Naive thymus-derived CD4-positive, alpha-beta T cell (primary cell): ENCODE measurements around the gene MEOX1. TPM values are rescaled to one million over a fixed set of nuclear protein-coding genes. Genes with fewer than 3 reads are reported as not detected.

Experiments used
- ATAC-seq: fragments of 150-1000 bp; cut with Tn5 transposase; 2 replicates; pipeline ENCODE4 v1.10.0; 2021; ENCODE audit warnings: mild to moderate bottlenecking, moderate library complexity
- CTCF ChIA-PET: fragments of 350-600 bp; sonication (Branson Sonifier 250); formaldehyde crosslinking; loops from one replicate; lab custom pipeline; 2021; ENCODE audit warnings: antibody characterized with exemption; lab: Charles Lee
- POLR2A ChIA-PET: fragments of 350-600 bp; sonication (Branson Sonifier 250); formaldehyde crosslinking; loops from one replicate; lab custom pipeline; 2021; ENCODE audit warnings: antibody characterized with exemption, inconsistent platforms; lab: Charles Lee
- DNase-seq, 9 donors: peaks; one replicate each; pipeline versions ENCODE4 v3.0.0 to v3.0.0-alpha.2; 2020 to 2022; ENCODE audit warnings: mixed read lengths in 1 of 9
- H3K27ac ChIP-seq: one replicate; pipeline ENCODE4 v1.7.0; 2013; ENCODE audit warnings: mild to moderate bottlenecking, low read depth, low read length, moderate library complexity
- H3K27me3 ChIP-seq, 2 donors: one replicate each; pipeline ENCODE4 v1.7.0; 2013; ENCODE audit warnings: low read length in 2 of 2, mild to moderate bottlenecking in 2 of 2, moderate library complexity in 2 of 2; ENCODE audit not compliant: control insufficient read depth in 2 of 2, insufficient read depth in 2 of 2
- H3K36me3 ChIP-seq, 3 experiments: 1 replicate in 2 of 3; 2 replicates in 1 of 3; pipeline ENCODE4 v1.7.0; 2013; ENCODE audit warnings: low read length in 3 of 3, mild to moderate bottlenecking in 3 of 3, moderate library complexity in 1 of 3; ENCODE audit not compliant: insufficient read depth in 3 of 3, control insufficient read depth in 2 of 3
- H3K4me1 ChIP-seq, 2 donors: one replicate each; pipeline ENCODE4 v1.7.0; 2013; ENCODE audit warnings: low read length in 2 of 2, mild to moderate bottlenecking in 2 of 2, moderate library complexity in 1 of 2; ENCODE audit not compliant: control insufficient read depth in 2 of 2, insufficient read depth in 2 of 2
- H3K4me3 ChIP-seq: 2 replicates; pipeline ENCODE4 v1.7.0; 2013; ENCODE audit warnings: mild to moderate bottlenecking, low read length
- H3K9me3 ChIP-seq, 3 experiments: 1 replicate in 2 of 3; 2 replicates in 1 of 3; pipeline ENCODE4 v1.7.0; 2013; ENCODE audit warnings: low read length in 3 of 3; ENCODE audit not compliant: control insufficient read depth in 2 of 3
- H3K27ac Mint-ChIP-seq, 9 donors: one replicate each; pipeline ENCODE4 v1.8.0; 2020 to 2022; ENCODE audit warnings: mixed read lengths in 9 of 9, mild to moderate bottlenecking in 8 of 9, moderate library complexity in 5 of 9, inconsistent platforms in 2 of 9
- H3K27me3 Mint-ChIP-seq, 5 donors: one replicate each; pipeline ENCODE4 v1.8.0; 2021 to 2022; ENCODE audit warnings: mixed read lengths in 5 of 5, mild to moderate bottlenecking in 1 of 5
- H3K36me3 Mint-ChIP-seq, 5 donors: one replicate each; pipeline ENCODE4 v1.8.0; 2020 to 2022; ENCODE audit warnings: mixed read lengths in 5 of 5, mild to moderate bottlenecking in 3 of 5, inconsistent platforms in 1 of 5
- H3K4me1 Mint-ChIP-seq, 7 donors: one replicate each; pipeline ENCODE4 v1.8.0; 2020 to 2022; ENCODE audit warnings: mixed read lengths in 7 of 7, mild to moderate bottlenecking in 3 of 7, inconsistent platforms in 1 of 7
- H3K4me3 Mint-ChIP-seq, 10 donors: one replicate each; pipeline ENCODE4 v1.8.0; 2020 to 2022; ENCODE audit warnings: mild to moderate bottlenecking in 10 of 10, mixed read lengths in 10 of 10, moderate library complexity in 6 of 10, inconsistent platforms in 2 of 10
- H3K9me3 Mint-ChIP-seq, 11 donors: one replicate each; pipeline ENCODE4 v1.8.0; 2020 to 2022; ENCODE audit warnings: mixed read lengths in 11 of 11, mild to moderate bottlenecking in 4 of 11, inconsistent platforms in 1 of 11, moderate library complexity in 1 of 11
- intact Hi-C, 2 donors: fragments of 100-400 bp; cut with micrococcal nuclease; formaldehyde crosslinking; loops; one replicate each; pipeline ENCODE4 v1.15.1; 2023
- polyA plus RNA-seq, 2 donors: library from polyadenylated mRNA; unstranded; fragments of 300-500 nt; fragmentation: Illumina TruSeq; gene quantifications; one replicate each; pipeline ENCODE4 v1.2.3, GENCODE V29; 2021
- total RNA-seq, 6 experiments: library from RNA in 5 of 6; stranded (reverse) in 5 of 6; gene quantifications; 1 replicate in 5 of 6; 2 replicates in 1 of 6; pipeline ENCODE4 v1.2.3 and lab custom pipeline; 2021 to 2026

The MEOX1 gene
- total and polyA plus RNA-seq, 7 experiments from 2014 or later, result 0.37 to 2.5 (median 0.54) TPM

DNA sequence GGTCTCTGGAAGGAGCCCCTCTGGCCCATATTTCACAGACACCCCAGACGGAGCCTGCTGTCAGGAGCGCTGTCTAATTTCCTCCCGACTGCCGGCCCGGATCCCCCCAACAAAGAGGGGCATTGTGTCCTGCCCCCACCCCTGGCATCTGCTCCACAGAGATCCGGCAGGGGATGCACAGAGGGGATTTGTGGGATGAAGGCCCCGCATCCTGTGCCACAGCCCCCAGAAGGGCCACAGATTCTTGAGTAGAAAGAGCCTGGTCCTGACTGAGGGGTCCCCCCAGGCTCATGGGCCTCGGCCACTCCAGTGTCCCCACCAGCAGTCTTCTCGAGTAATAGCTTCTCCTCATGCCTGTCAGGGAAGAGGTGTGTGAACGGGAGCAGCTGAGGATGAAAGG lies 29.5 kb downstream of the MEOX1 start:
- no peak overlapping the region for H3K4me3 Mint-ChIP-seq
- DNase-seq (no peak), ATAC-seq (no peak)
- no peak overlapping the region for H3K27ac Mint-ChIP-seq
- peaks cover 0 to 11% (median 5%) of the 10 kb centered on the region in 5 donors for H3K27me3 Mint-ChIP-seq
- Histone ChIP-seq H3K27ac (no peak overlapping the region), H3K36me3 (no peaks in the 10 kb centered on the region), H3K4me3 (no peak overlapping the region), H3K27me3 (no peaks in the 10 kb centered on the region), H3K9me3 (no peaks in the 10 kb centered on the region), H3K4me1 (no peaks in the 10 kb centered on the region)
- POLR2A ChIA-PET, result no interaction called here
- H3K4me1 Mint-ChIP-seq, result no peaks in the 10 kb centered on the region
- intact Hi-C loops, result no loop called here
- no peaks in the 10 kb centered on the region for H3K36me3 Mint-ChIP-seq
- CTCF ChIA-PET, result no interaction called here
- H3K9me3 Mint-ChIP-seq, result peaks cover 0 to 1% (median 0%) of the 10 kb centered on the region in 11 donors

DNA sequence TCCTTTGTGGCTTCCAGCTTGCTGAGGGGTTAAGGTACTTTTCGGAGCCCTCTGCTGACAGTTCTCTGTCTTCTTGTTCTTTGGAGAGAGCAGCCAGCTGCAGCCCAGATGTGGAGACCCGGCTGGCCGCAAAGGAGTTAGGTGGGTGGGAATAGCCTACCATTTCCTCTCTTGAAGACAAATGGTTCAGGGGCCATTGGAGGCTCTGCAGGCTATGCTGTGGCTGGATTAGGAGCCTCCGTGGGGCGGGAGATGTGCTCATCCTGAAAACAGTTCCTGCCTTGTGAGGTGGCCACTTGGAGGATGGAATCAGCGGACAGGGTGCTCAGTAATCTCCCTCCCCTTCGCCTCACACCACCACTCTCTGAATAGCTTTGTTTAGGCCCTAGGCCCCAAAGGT lies 30.3 kb downstream of the MEOX1 start:
- ChIA-PET CTCF (no interaction called here), POLR2A (no interaction called here)
- H3K4me1 Mint-ChIP-seq, result no peaks in the 10 kb centered on the region
- DNase-seq (no peak), ATAC-seq (no peak)
- Histone ChIP-seq H3K36me3 (no peaks in the 10 kb centered on the region), H3K27ac (no peak overlapping the region), H3K9me3 (no peaks in the 10 kb centered on the region), H3K4me1 (no peaks in the 10 kb centered on the region), H3K27me3 (no peaks in the 10 kb centered on the region), H3K4me3 (no peak overlapping the region)
- H3K27ac Mint-ChIP-seq, result no peak overlapping the region
- H3K27me3 Mint-ChIP-seq, result peaks cover 0 to 14% (median 3%) of the 10 kb centered on the region in 5 donors
- H3K36me3 Mint-ChIP-seq, result no peaks in the 10 kb centered on the region
- no peak overlapping the region for H3K4me3 Mint-ChIP-seq
- intact Hi-C loops, result no loop called here
- H3K9me3 Mint-ChIP-seq, result peaks cover 0 to 1% (median 0%) of the 10 kb centered on the region in 11 donors

DNA sequence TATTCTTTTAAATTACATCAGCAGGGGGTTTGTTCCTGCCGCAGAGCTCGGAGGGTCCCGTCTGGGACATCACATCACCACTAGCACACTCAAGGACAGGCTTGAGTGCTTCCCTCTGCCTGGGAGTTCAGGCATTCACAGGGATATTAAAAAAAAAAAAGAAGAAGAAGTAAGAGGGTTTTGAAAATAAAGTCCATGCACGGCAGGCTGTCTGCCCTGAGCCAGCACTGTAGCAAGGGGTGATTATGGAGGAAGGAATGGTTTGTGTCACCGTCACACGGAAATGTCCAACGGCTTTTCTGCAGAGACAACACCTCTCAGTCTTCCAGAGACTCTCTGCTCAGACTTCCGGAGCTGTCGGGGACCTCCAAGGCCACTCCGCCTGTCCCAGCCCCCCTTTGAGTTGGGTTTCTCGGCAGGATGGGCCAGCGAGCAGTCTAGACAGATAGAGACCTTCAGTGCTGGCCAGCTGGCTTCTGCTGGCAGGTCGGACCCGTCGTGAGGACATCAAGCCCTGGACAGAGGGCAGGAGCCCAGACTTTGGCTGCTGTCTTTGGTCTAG lies 33.6 kb downstream of the MEOX1 start:
- Histone ChIP-seq H3K36me3 (no peaks in the 10 kb centered on the region), H3K4me3 (no peak overlapping the region), H3K9me3 (no peaks in the 10 kb centered on the region), H3K27me3 (no peaks in the 10 kb centered on the region), H3K4me1 (no peaks in the 10 kb centered on the region), H3K27ac (no peak overlapping the region)
- DNase-seq (no peak), ATAC-seq (no peak)
- H3K36me3 Mint-ChIP-seq, result no peaks in the 10 kb centered on the region
- no peak overlapping the region for H3K4me3 Mint-ChIP-seq
- CTCF ChIA-PET, result no interaction called here
- H3K27ac Mint-ChIP-seq, result no peak overlapping the region
- peaks cover 0 to 25% (median 13%) of the 10 kb centered on the region in 5 donors for H3K27me3 Mint-ChIP-seq
- intact Hi-C loops, result no loop called here
- no peaks in the 10 kb centered on the region for H3K4me1 Mint-ChIP-seq
- peaks cover 0 to 1% (median 0%) of the 10 kb centered on the region in 11 donors for H3K9me3 Mint-ChIP-seq
- POLR2A ChIA-PET, result no interaction called here

DNA sequence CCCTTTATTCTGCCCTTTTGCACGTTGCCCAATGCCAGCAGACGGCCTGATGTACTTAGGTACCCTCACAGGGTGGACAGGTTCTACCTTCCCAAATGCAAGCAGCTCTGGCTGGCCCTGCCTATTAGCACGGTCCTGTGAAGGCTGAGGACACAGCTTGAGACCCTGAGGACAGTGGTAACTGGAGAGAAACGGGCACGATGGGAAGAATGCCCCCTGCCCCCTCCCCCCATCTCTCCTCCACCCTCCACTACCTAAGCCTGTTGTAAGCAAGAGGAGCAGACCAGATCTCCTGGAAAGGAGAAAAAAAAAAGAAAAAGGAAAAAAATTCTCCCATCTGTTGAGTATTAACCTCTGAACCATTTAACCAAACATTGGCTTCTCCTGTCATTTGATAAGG lies 34.1 kb downstream of the MEOX1 start:
- no peaks in the 10 kb centered on the region for H3K36me3 Mint-ChIP-seq
- ATAC-seq (no peak), DNase-seq (no peak)
- no peak overlapping the region for H3K27ac Mint-ChIP-seq
- Histone ChIP-seq H3K27me3 (no peaks in the 10 kb centered on the region), H3K4me1 (no peaks in the 10 kb centered on the region), H3K9me3 (no peaks in the 10 kb centered on the region), H3K27ac (no peak overlapping the region), H3K36me3 (no peaks in the 10 kb centered on the region), H3K4me3 (no peak overlapping the region)
- POLR2A ChIA-PET, result no interaction called here
- CTCF ChIA-PET, result no interaction called here
- H3K4me3 Mint-ChIP-seq, result no peak overlapping the region
- intact Hi-C loops, result no loop called here
- H3K9me3 Mint-ChIP-seq, result peaks cover 0 to 1% (median 0%) of the 10 kb centered on the region in 11 donors
- H3K4me1 Mint-ChIP-seq, result no peaks in the 10 kb centered on the region
- H3K27me3 Mint-ChIP-seq, result peaks cover 0 to 25% (median 13%) of the 10 kb centered on the region in 5 donors

DNA sequence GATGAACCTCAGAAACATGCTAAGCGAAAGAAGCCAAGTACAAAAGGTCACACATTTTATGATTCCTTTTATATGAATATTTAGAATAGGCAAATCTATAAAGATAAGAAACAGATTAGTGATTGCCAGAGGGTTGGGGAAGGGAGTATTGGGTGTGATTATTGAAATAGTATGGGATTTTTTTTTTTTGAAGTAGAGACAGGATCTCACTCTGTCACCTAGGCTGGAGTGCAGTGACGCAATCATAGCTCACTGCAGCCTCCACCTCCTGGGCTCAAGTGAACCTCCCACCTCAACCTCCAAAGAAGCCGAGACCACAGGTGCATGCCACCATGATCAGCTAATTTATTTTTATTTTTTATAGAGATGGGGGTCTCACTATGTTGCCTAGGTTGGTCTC lies 35.7 kb downstream of the MEOX1 start:
- intact Hi-C loops, result no loop called here
- Histone ChIP-seq H3K4me1 (no peaks in the 10 kb centered on the region), H3K27ac (no peak overlapping the region), H3K4me3 (no peak overlapping the region), H3K9me3 (no peaks in the 10 kb centered on the region), H3K36me3 (no peaks in the 10 kb centered on the region), H3K27me3 (no peaks in the 10 kb centered on the region)
- H3K27me3 Mint-ChIP-seq, result peaks cover 0 to 25% (median 13%) of the 10 kb centered on the region in 5 donors
- H3K4me3 Mint-ChIP-seq, result no peak overlapping the region
- POLR2A ChIA-PET, result no interaction called here
- CTCF ChIA-PET, result interaction anchor here (0.7 kb wide), 1 partner anchor 61 kb away, joined by 4 read pairs; no protein-coding TSS in a partner anchor
- no peak for ATAC-seq
- H3K36me3 Mint-ChIP-seq, result no peaks in the 10 kb centered on the region
- H3K27ac Mint-ChIP-seq, result no peak overlapping the region
- H3K9me3 Mint-ChIP-seq, result peaks cover 0 to 1% (median 0%) of the 10 kb centered on the region in 11 donors
- DNase-seq, result no peak
- H3K4me1 Mint-ChIP-seq, result no peaks in the 10 kb centered on the region

DNA sequence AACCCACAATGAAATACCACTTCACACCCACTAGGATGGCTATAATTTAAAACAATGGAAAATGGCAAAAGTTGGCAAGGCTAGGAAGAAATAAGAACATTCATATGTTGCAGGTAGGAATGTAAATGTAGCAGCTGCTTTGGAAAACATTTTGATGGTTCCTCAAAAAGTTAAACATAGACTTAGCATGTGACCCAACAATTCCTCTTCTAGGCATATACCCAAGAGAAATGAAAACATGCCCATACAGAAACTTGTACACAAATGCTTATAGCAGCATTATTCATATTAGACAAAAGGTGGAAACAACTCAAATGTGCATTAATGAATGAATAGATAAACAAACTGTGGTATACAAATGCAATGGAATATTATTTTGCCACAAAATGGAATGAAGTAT lies 36.1 kb downstream of the MEOX1 start:
- no peaks in the 10 kb centered on the region for H3K36me3 Mint-ChIP-seq
- Histone ChIP-seq H3K27ac (no peak overlapping the region), H3K27me3 (no peaks in the 10 kb centered on the region), H3K4me1 (no peaks in the 10 kb centered on the region), H3K4me3 (no peak overlapping the region), H3K36me3 (no peaks in the 10 kb centered on the region), H3K9me3 (no peaks in the 10 kb centered on the region)
- ChIA-PET CTCF (interaction anchor here (0.7 kb wide), 1 partner anchor 61 kb away, joined by 4 read pairs; no protein-coding TSS in a partner anchor), POLR2A (no interaction called here)
- no peaks in the 10 kb centered on the region for H3K9me3 Mint-ChIP-seq
- H3K27ac Mint-ChIP-seq, result no peak overlapping the region
- ATAC-seq (no peak), DNase-seq (no peak)
- H3K4me1 Mint-ChIP-seq, result no peaks in the 10 kb centered on the region
- intact Hi-C loops, result no loop called here
- peaks cover 0 to 25% (median 13%) of the 10 kb centered on the region in 5 donors for H3K27me3 Mint-ChIP-seq
- no peak overlapping the region for H3K4me3 Mint-ChIP-seq

DNA sequence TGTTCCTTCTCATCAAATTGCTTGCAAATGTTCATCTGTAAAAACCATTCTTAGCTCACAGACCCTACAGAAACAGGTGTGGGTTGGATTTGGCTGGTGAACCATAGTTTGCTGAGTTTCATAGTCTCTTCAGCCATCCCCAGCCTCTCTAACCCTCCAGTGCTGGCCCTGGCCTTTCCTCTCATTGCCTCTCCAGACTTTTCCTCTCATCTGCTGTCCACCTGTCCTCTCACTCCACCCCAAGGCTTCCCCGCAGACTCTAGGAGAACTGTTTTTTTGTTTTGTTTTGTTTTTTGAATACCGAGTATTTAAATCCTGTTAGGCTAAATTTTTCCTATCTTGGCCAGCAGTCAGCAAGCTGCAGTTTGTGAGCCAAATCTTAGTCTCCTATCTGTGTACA lies 41.1 kb downstream of the MEOX1 start:
- CTCF ChIA-PET, result no interaction called here

More for the DNA sequence above, 41.1 kb downstream of the MEOX1 start:
- H3K36me3 ChIP-seq, result no peaks in the 10 kb centered on the region
- Mint-ChIP-seq H3K27ac (no peak overlapping the region), H3K4me1 (peaks cover 0 to 2% (median 0%) of the 10 kb centered on the region in 7 donors), H3K9me3 (no peaks in the 10 kb centered on the region), H3K4me3 (no peak overlapping the region), H3K27me3 (peaks cover 0 to 15% (median 6%) of the 10 kb centered on the region in 5 donors), H3K36me3 (no peaks in the 10 kb centered on the region)
- H3K27ac ChIP-seq, result no peak overlapping the region
- intact Hi-C loops, result no loop called here
- no peaks in the 10 kb centered on the region for H3K9me3 ChIP-seq
- no peaks in the 10 kb centered on the region for H3K4me1 ChIP-seq
- DNase-seq, result no peak
- ATAC-seq, result no peak
- POLR2A ChIA-PET, result no interaction called here
- H3K4me3 ChIP-seq, result no peak overlapping the region
- H3K27me3 ChIP-seq, result no peaks in the 10 kb centered on the region
